Naive thymus-derived CD4-positive, alpha-beta T cell (primary cell): Measurements from ENCODE around the gene ZNF607. TPM values are rescaled to one million over a fixed set of nuclear protein-coding genes. Genes with fewer than 3 reads are reported as not detected.
A peak's percentile ranks its signal among the peaks of the same experiment; 100 is the strongest.

Source experiments
- ATAC-seq: fragments of 150-1000 bp; cut with Tn5 transposase; 2 replicates; pipeline ENCODE4 v1.10.0; 2021; ENCODE audit warnings: mild to moderate bottlenecking, moderate library complexity
- CTCF ChIA-PET: fragments of 350-600 bp; sonication (Branson Sonifier 250); formaldehyde crosslinking; loops from one replicate; lab custom pipeline; 2021; ENCODE audit warnings: antibody characterized with exemption; lab: Charles Lee
- POLR2A ChIA-PET: fragments of 350-600 bp; sonication (Branson Sonifier 250); formaldehyde crosslinking; loops from one replicate; lab custom pipeline; 2021; ENCODE audit warnings: antibody characterized with exemption, inconsistent platforms; lab: Charles Lee
- DNase-seq, 9 donors: peaks; one replicate each; pipeline versions ENCODE4 v3.0.0 to v3.0.0-alpha.2; 2020 to 2022; ENCODE audit warnings: mixed read lengths in 1 of 9
- H3K27ac ChIP-seq: one replicate; pipeline ENCODE4 v1.7.0; 2013; ENCODE audit warnings: mild to moderate bottlenecking, low read depth, low read length, moderate library complexity
- H3K27me3 ChIP-seq, 2 donors: one replicate each; pipeline ENCODE4 v1.7.0; 2013; ENCODE audit warnings: low read length in 2 of 2, mild to moderate bottlenecking in 2 of 2, moderate library complexity in 2 of 2; ENCODE audit not compliant: control insufficient read depth in 2 of 2, insufficient read depth in 2 of 2
- H3K36me3 ChIP-seq, 3 experiments: 1 replicate in 2 of 3; 2 replicates in 1 of 3; pipeline ENCODE4 v1.7.0; 2013; ENCODE audit warnings: low read length in 3 of 3, mild to moderate bottlenecking in 3 of 3, moderate library complexity in 1 of 3; ENCODE audit not compliant: insufficient read depth in 3 of 3, control insufficient read depth in 2 of 3
- H3K4me1 ChIP-seq, 2 donors: one replicate each; pipeline ENCODE4 v1.7.0; 2013; ENCODE audit warnings: low read length in 2 of 2, mild to moderate bottlenecking in 2 of 2, moderate library complexity in 1 of 2; ENCODE audit not compliant: control insufficient read depth in 2 of 2, insufficient read depth in 2 of 2
- H3K4me3 ChIP-seq: 2 replicates; pipeline ENCODE4 v1.7.0; 2013; ENCODE audit warnings: mild to moderate bottlenecking, low read length
- H3K9me3 ChIP-seq, 3 experiments: 1 replicate in 2 of 3; 2 replicates in 1 of 3; pipeline ENCODE4 v1.7.0; 2013; ENCODE audit warnings: low read length in 3 of 3; ENCODE audit not compliant: control insufficient read depth in 2 of 3
- H3K27ac Mint-ChIP-seq, 9 donors: one replicate each; pipeline ENCODE4 v1.8.0; 2020 to 2022; ENCODE audit warnings: mixed read lengths in 9 of 9, mild to moderate bottlenecking in 8 of 9, moderate library complexity in 5 of 9, inconsistent platforms in 2 of 9
- H3K27me3 Mint-ChIP-seq, 5 donors: one replicate each; pipeline ENCODE4 v1.8.0; 2021 to 2022; ENCODE audit warnings: mixed read lengths in 5 of 5, mild to moderate bottlenecking in 1 of 5
- H3K36me3 Mint-ChIP-seq, 5 donors: one replicate each; pipeline ENCODE4 v1.8.0; 2020 to 2022; ENCODE audit warnings: mixed read lengths in 5 of 5, mild to moderate bottlenecking in 3 of 5, inconsistent platforms in 1 of 5
- H3K4me1 Mint-ChIP-seq, 7 donors: one replicate each; pipeline ENCODE4 v1.8.0; 2020 to 2022; ENCODE audit warnings: mixed read lengths in 7 of 7, mild to moderate bottlenecking in 3 of 7, inconsistent platforms in 1 of 7
- H3K4me3 Mint-ChIP-seq, 10 donors: one replicate each; pipeline ENCODE4 v1.8.0; 2020 to 2022; ENCODE audit warnings: mild to moderate bottlenecking in 10 of 10, mixed read lengths in 10 of 10, moderate library complexity in 6 of 10, inconsistent platforms in 2 of 10
- H3K9me3 Mint-ChIP-seq, 11 donors: one replicate each; pipeline ENCODE4 v1.8.0; 2020 to 2022; ENCODE audit warnings: mixed read lengths in 11 of 11, mild to moderate bottlenecking in 4 of 11, inconsistent platforms in 1 of 11, moderate library complexity in 1 of 11
- intact Hi-C, 2 donors: fragments of 100-400 bp; cut with micrococcal nuclease; formaldehyde crosslinking; loops; one replicate each; pipeline ENCODE4 v1.15.1; 2023
- polyA plus RNA-seq, 2 donors: library from polyadenylated mRNA; unstranded; fragments of 300-500 nt; fragmentation: Illumina TruSeq; gene quantifications; one replicate each; pipeline ENCODE4 v1.2.3, GENCODE V29; 2021
- total RNA-seq, 6 experiments: library from RNA in 5 of 6; stranded (reverse) in 5 of 6; gene quantifications; 1 replicate in 5 of 6; 2 replicates in 1 of 6; pipeline ENCODE4 v1.2.3 and lab custom pipeline; 2021 to 2026

Gene ZNF607
- total and polyA plus RNA-seq, 7 experiments from 2014 or later, result 2.0 to 10.8 (median 5.1) TPM

- intact Hi-C loops, result loop anchor here (2.0 kb wide), 2 partner anchors 26 to 60 kb away; partner anchors contain the start of gene ZNF573 (in 1 of the 2)
- ATAC-seq, result no peak
- DNase-seq, result peak in 1 of 9 donors; percentile 0
- POLR2A ChIA-PET, result interaction anchor here (0.7 kb wide), 1 partner anchor 26 kb away, joined by 4 read pairs; no protein-coding TSS in a partner anchor
- Histone ChIP-seq H3K27me3 (no peaks in the 10 kb centered on the region), H3K36me3 (peaks cover 0 to 4% (median 0%) of the 10 kb centered on the region in 3 experiments), H3K4me1 (peaks cover 6 to 7% of the 10 kb centered on the region in 2 donors), H3K27ac (peak overlapping the region; percentile 77), H3K9me3 (no peaks in the 10 kb centered on the region), H3K4me3 (peak overlapping the region; percentile 63)
- CTCF ChIA-PET, result no interaction called here
- Mint-ChIP-seq H3K36me3 (peaks cover 5 to 28% (median 21%) of the 10 kb centered on the region in 5 donors), H3K27me3 (peaks cover 0 to 5% (median 0%) of the 10 kb centered on the region in 5 donors), H3K27ac (peak overlapping the region in 8 of 9 donors; percentile 84 to 98 (median 88)), H3K9me3 (peaks cover 0 to 74% (median 9%) of the 10 kb centered on the region in 11 donors), H3K4me3 (peak overlapping the region; percentile 80 to 95 (median 91)), H3K4me1 (peaks cover 7 to 17% (median 10%) of the 10 kb centered on the region in 7 donors)
These were observed 1.3 kb downstream of the ZNF607 start for GRCh38 chr19:37718304-37718703.

GRCh38 chr19:37716140-37716539 is 3.4 kb downstream of the ZNF607 start:
- Mint-ChIP-seq H3K9me3 (peaks cover 0 to 77% (median 24%) of the 10 kb centered on the region in 11 donors), H3K27ac (no peak overlapping the region), H3K27me3 (peaks cover 0 to 5% (median 0%) of the 10 kb centered on the region in 5 donors), H3K4me3 (no peak overlapping the region), H3K4me1 (peaks cover 7 to 17% (median 10%) of the 10 kb centered on the region in 7 donors), H3K36me3 (peaks cover 9 to 44% (median 34%) of the 10 kb centered on the region in 5 donors)
- DNase-seq (no peak), ATAC-seq (no peak)
- POLR2A ChIA-PET, result no interaction called here
- intact Hi-C loops, result no loop called here
- CTCF ChIA-PET, result no interaction called here
- Histone ChIP-seq H3K4me3 (no peak overlapping the region), H3K9me3 (peaks cover 0 to 9% (median 0%) of the 10 kb centered on the region in 3 experiments), H3K36me3 (peaks cover 0 to 11% (median 0%) of the 10 kb centered on the region in 3 experiments), H3K4me1 (peaks cover 6 to 7% of the 10 kb centered on the region in 2 donors), H3K27me3 (no peaks in the 10 kb centered on the region), H3K27ac (no peak overlapping the region)

- H3K4me3 Mint-ChIP-seq, result no peak overlapping the region
These were observed 13.4 kb downstream of the ZNF607 start for GRCh38 chr19:37706052-37706605.

GRCh38 chr19:37699057-37699456 is 20.5 kb downstream of the ZNF607 start:
- Histone ChIP-seq H3K4me3 (no peak overlapping the region), H3K27me3 (no peaks in the 10 kb centered on the region), H3K4me1 (no peaks in the 10 kb centered on the region), H3K9me3 (peaks cover 0 to 52% (median 0%) of the 10 kb centered on the region in 3 experiments), H3K27ac (no peak overlapping the region), H3K36me3 (peaks cover 0 to 30% (median 0%) of the 10 kb centered on the region in 3 experiments)
- H3K27ac Mint-ChIP-seq, result no peak overlapping the region
- H3K27me3 Mint-ChIP-seq, result no peaks in the 10 kb centered on the region
- H3K36me3 Mint-ChIP-seq, result peaks cover 28 to 71% (median 61%) of the 10 kb centered on the region in 5 donors
- intact Hi-C loops, result loop anchor here in 1 of 2 donors (10.0 kb wide), 2 partner anchors 364 to 484 kb away; partner anchors contain the start of genes ZNF383 and ZNF585B
- H3K4me1 Mint-ChIP-seq, result no peaks in the 10 kb centered on the region
- ChIA-PET POLR2A (no interaction called here), CTCF (no interaction called here)
- no peak overlapping the region for H3K4me3 Mint-ChIP-seq
- ATAC-seq (no peak), DNase-seq (no peak)
- peaks cover 18 to 85% (median 47%) of the 10 kb centered on the region in 11 donors for H3K9me3 Mint-ChIP-seq

More at GRCh38 chr19:37706052-37706605, 13.4 kb downstream of the ZNF607 start:
- H3K36me3 Mint-ChIP-seq, result peaks cover 31 to 83% (median 68%) of the 10 kb centered on the region in 5 donors
- no peak overlapping the region for H3K27ac Mint-ChIP-seq
- intact Hi-C loops, result no loop called here
- ATAC-seq (no peak), DNase-seq (no peak)
- Histone ChIP-seq H3K9me3 (peaks cover 0 to 55% (median 0%) of the 10 kb centered on the region in 3 experiments), H3K4me1 (no peaks in the 10 kb centered on the region), H3K4me3 (no peak overlapping the region), H3K27ac (no peak overlapping the region), H3K36me3 (peaks cover 0 to 52% (median 0%) of the 10 kb centered on the region in 3 experiments), H3K27me3 (no peaks in the 10 kb centered on the region)
- no peaks in the 10 kb centered on the region for H3K4me1 Mint-ChIP-seq
- H3K9me3 Mint-ChIP-seq, result peaks cover 4 to 93% (median 50%) of the 10 kb centered on the region in 11 donors
- POLR2A ChIA-PET, result no interaction called here
- CTCF ChIA-PET, result no interaction called here
- no peaks in the 10 kb centered on the region for H3K27me3 Mint-ChIP-seq

GRCh38 chr19:37698216-37698615 is 21.3 kb downstream of the ZNF607 start:
- Mint-ChIP-seq H3K4me1 (peaks cover 0 to 5% (median 0%) of the 10 kb centered on the region in 7 donors), H3K27ac (no peak overlapping the region), H3K9me3 (peaks cover 17 to 83% (median 45%) of the 10 kb centered on the region in 11 donors), H3K27me3 (no peaks in the 10 kb centered on the region), H3K4me3 (no peak overlapping the region), H3K36me3 (peaks cover 25 to 65% (median 57%) of the 10 kb centered on the region in 5 donors)
- ChIA-PET POLR2A (no interaction called here), CTCF (no interaction called here)
- Histone ChIP-seq H3K36me3 (peaks cover 0 to 29% (median 0%) of the 10 kb centered on the region in 3 experiments), H3K4me3 (no peak overlapping the region), H3K4me1 (no peaks in the 10 kb centered on the region), H3K27me3 (no peaks in the 10 kb centered on the region), H3K9me3 (peaks cover 0 to 46% (median 0%) of the 10 kb centered on the region in 3 experiments), H3K27ac (no peak overlapping the region)
- no peak for ATAC-seq
- intact Hi-C loops, result loop anchor here in 1 of 2 donors (10.0 kb wide), 2 partner anchors 363 to 483 kb away; partner anchors contain the start of genes ZNF383 and ZNF585B
- DNase-seq, result no peak

GRCh38 chr19:37695144-37695899 is 24.2 kb downstream of the ZNF607 start:
- no peak for DNase-seq
- CTCF ChIA-PET, result interaction anchor here (0.5 to 0.6 kb wide), 2 partner anchors 34 to 39 kb away, joined by 3 read pairs; no protein-coding TSS in a partner anchor

More at GRCh38 chr19:37695144-37695899, 24.2 kb downstream of the ZNF607 start:
- Mint-ChIP-seq H3K4me3 (no peak overlapping the region), H3K9me3 (peaks cover 9 to 74% (median 38%) of the 10 kb centered on the region in 11 donors), H3K27ac (no peak overlapping the region), H3K36me3 (peaks cover 14 to 52% (median 37%) of the 10 kb centered on the region in 5 donors), H3K27me3 (no peaks in the 10 kb centered on the region), H3K4me1 (peaks cover 5 to 17% (median 11%) of the 10 kb centered on the region in 7 donors)
- peaks cover 0 to 4% of the 10 kb centered on the region in 2 donors for H3K4me1 ChIP-seq
- H3K27me3 ChIP-seq, result no peaks in the 10 kb centered on the region
- H3K36me3 ChIP-seq, result peaks cover 0 to 29% (median 0%) of the 10 kb centered on the region in 3 experiments
- H3K4me3 ChIP-seq, result no peak overlapping the region
- intact Hi-C loops, result loop anchor here in 1 of 2 donors (10.0 kb wide), 2 partner anchors 361 to 481 kb away; partner anchors contain the start of genes ZNF383 and ZNF585B
- POLR2A ChIA-PET, result interaction anchor here (0.6 to 1.7 kb wide), 3 partner anchors 14 to 680 kb away, joined by 3 read pairs; no protein-coding TSS in a partner anchor
- no peak for ATAC-seq
- peaks cover 0 to 35% (median 0%) of the 10 kb centered on the region in 3 experiments for H3K9me3 ChIP-seq
- no peak overlapping the region for H3K27ac ChIP-seq
